H1 (cell line): Measurements from ENCODE around the gene ZFYVE1. TPM values are rescaled to one million over a fixed set of nuclear protein-coding genes. Genes with fewer than 3 reads are reported as not detected.

Experiments used
- MAFK ChIP-seq: IDR thresholded peaks from 2 replicates; pipeline ENCODE4 v1.6.1; 2012; ENCODE audit warnings: low read depth, mild to moderate bottlenecking, improper control_type of control experiment, low read length
- POLR2A ChIP-seq, 2 experiments: IDR thresholded peaks; 1 replicate in 1 of 2; 2 replicates in 1 of 2; pipeline ENCODE4 v1.6.1; 2011; ENCODE audit warnings: low read depth in 2 of 2, low read length in 2 of 2, mild to moderate bottlenecking in 2 of 2; ENCODE audit errors: control extremely low read depth in 1 of 2
- TBP ChIP-seq: IDR thresholded peaks from 2 replicates; pipeline ENCODE4 v1.6.1; 2011; ENCODE audit warnings: low read depth, low read length, improper control_type of control experiment
- TEAD4 ChIP-seq: IDR thresholded peaks from 2 replicates; pipeline ENCODE4 v1.6.1; 2012; ENCODE audit warnings: low read depth, low read length, inconsistent platforms, mixed read lengths
- YY1 ChIP-seq: IDR thresholded peaks from 2 replicates; pipeline ENCODE4 v1.6.1; 2011; ENCODE audit warnings: low read depth, mild to moderate bottlenecking, low read length
- polyA plus RNA-seq, 7 experiments: library from polyadenylated mRNA; depleted of rRNA in 3 of 7; stranded (reverse) in 5 of 7; unstranded in 2 of 7; fragments of >200 nt in 5 of 7; fragments of 200-250 nt in 2 of 7; gene quantifications; 1 replicate in 5 of 7; 2 replicates in 1 of 7; 4 replicates in 1 of 7; pipeline versions ENCODE4 v1.2.1 to v1.2.3, GENCODE V29; 2011 to 2013; ENCODE audit warnings: missing spikeins in 2 of 7, mixed read lengths in 2 of 7
- total RNA-seq: library from RNA; stranded (reverse); fragmentation: NEBNext Ultra II Directional; extraction: Animal tissue kit (Norgen Biotek cat#: 25700); gene quantifications from 2 replicates; pipeline ENCODE4 v1.2.1, GENCODE V29; 2021
- TF ChIP-seq, protein P1 (sequence below), 3 experiments: IDR thresholded peaks; 1 replicate in 2 of 3; 2 replicates in 1 of 3; pipeline versions ENCODE4 v1.5.1 to v1.6.1; 2011; ENCODE audit warnings: low read length in 3 of 3, mild to moderate bottlenecking in 3 of 3, inconsistent platforms in 2 of 3, low read depth in 1 of 3, moderate library complexity in 1 of 3; ENCODE audit not compliant: insufficient read depth in 1 of 3; ENCODE audit errors: control extremely low read depth in 1 of 3
- TF ChIP-seq, protein P2 (sequence below): IDR thresholded peaks from 2 replicates; pipeline ENCODE4 v1.6.1; 2012; ENCODE audit warnings: inconsistent platforms
- TF ChIP-seq, protein P3 (sequence below): IDR thresholded peaks from 2 replicates; pipeline ENCODE4 v1.6.1; 2012; ENCODE audit warnings: inconsistent platforms
- TF ChIP-seq, protein P4 (sequence below): fragments of 300-600 bp; sonication (generic); IDR thresholded peaks from 2 replicates; pipeline ENCODE4 v1.7.1; 2012; ENCODE audit warnings: low read length, moderate library complexity, mild to moderate bottlenecking, inconsistent platforms; ENCODE audit not compliant: insufficient replicate concordance

ZFYVE1 gene
- total and polyA plus RNA-seq, 2 of the 8 experiments (the other 6 are each of a cell fraction or from before 2014, with no cell fraction given): 9.8 to 12.5 TPM

DNA sequence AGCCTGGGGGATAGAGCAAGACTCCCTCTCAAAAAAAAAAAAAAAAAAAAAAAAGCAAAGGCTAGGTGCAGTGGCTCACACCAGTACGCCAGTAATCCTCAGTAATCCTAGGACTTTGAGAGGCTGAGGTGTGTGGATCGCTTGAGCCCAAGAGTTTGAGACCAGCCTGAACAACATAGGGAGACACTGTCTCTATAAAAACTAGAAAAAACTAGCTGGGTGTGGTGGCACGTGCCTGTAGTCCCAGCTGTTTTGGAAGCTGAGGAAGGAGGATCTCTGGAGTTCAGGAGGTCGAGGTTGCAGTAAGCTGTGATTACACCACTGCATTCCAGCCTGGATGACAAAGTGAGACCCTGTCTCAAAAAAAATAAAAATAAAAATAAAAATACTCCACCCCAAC, 22.5 kb upstream of the ZFYVE1 start (continued):
- TF ChIP-seq, protein P1, sequence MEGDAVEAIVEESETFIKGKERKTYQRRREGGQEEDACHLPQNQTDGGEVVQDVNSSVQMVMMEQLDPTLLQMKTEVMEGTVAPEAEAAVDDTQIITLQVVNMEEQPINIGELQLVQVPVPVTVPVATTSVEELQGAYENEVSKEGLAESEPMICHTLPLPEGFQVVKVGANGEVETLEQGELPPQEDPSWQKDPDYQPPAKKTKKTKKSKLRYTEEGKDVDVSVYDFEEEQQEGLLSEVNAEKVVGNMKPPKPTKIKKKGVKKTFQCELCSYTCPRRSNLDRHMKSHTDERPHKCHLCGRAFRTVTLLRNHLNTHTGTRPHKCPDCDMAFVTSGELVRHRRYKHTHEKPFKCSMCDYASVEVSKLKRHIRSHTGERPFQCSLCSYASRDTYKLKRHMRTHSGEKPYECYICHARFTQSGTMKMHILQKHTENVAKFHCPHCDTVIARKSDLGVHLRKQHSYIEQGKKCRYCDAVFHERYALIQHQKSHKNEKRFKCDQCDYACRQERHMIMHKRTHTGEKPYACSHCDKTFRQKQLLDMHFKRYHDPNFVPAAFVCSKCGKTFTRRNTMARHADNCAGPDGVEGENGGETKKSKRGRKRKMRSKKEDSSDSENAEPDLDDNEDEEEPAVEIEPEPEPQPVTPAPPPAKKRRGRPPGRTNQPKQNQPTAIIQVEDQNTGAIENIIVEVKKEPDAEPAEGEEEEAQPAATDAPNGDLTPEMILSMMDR (IDR thresholded peaks at IDR 0.05; ENCODE audit: control extremely low read depth in 1 of 3, insufficient read depth in 1 of 3, low read depth in 1 of 3, low read length in 3 of 3): no peak
- TF ChIP-seq, protein P2, sequence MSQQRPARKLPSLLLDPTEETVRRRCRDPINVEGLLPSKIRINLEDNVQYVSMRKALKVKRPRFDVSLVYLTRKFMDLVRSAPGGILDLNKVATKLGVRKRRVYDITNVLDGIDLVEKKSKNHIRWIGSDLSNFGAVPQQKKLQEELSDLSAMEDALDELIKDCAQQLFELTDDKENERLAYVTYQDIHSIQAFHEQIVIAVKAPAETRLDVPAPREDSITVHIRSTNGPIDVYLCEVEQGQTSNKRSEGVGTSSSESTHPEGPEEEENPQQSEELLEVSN: no peak
- TF ChIP-seq, protein P3, sequence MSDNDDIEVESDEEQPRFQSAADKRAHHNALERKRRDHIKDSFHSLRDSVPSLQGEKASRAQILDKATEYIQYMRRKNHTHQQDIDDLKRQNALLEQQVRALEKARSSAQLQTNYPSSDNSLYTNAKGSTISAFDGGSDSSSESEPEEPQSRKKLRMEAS: no peak
- TF ChIP-seq MAFK: no peak
- no peak for TF ChIP-seq TBP
- TF ChIP-seq TEAD4: no peak
- TF ChIP-seq, protein P4, sequence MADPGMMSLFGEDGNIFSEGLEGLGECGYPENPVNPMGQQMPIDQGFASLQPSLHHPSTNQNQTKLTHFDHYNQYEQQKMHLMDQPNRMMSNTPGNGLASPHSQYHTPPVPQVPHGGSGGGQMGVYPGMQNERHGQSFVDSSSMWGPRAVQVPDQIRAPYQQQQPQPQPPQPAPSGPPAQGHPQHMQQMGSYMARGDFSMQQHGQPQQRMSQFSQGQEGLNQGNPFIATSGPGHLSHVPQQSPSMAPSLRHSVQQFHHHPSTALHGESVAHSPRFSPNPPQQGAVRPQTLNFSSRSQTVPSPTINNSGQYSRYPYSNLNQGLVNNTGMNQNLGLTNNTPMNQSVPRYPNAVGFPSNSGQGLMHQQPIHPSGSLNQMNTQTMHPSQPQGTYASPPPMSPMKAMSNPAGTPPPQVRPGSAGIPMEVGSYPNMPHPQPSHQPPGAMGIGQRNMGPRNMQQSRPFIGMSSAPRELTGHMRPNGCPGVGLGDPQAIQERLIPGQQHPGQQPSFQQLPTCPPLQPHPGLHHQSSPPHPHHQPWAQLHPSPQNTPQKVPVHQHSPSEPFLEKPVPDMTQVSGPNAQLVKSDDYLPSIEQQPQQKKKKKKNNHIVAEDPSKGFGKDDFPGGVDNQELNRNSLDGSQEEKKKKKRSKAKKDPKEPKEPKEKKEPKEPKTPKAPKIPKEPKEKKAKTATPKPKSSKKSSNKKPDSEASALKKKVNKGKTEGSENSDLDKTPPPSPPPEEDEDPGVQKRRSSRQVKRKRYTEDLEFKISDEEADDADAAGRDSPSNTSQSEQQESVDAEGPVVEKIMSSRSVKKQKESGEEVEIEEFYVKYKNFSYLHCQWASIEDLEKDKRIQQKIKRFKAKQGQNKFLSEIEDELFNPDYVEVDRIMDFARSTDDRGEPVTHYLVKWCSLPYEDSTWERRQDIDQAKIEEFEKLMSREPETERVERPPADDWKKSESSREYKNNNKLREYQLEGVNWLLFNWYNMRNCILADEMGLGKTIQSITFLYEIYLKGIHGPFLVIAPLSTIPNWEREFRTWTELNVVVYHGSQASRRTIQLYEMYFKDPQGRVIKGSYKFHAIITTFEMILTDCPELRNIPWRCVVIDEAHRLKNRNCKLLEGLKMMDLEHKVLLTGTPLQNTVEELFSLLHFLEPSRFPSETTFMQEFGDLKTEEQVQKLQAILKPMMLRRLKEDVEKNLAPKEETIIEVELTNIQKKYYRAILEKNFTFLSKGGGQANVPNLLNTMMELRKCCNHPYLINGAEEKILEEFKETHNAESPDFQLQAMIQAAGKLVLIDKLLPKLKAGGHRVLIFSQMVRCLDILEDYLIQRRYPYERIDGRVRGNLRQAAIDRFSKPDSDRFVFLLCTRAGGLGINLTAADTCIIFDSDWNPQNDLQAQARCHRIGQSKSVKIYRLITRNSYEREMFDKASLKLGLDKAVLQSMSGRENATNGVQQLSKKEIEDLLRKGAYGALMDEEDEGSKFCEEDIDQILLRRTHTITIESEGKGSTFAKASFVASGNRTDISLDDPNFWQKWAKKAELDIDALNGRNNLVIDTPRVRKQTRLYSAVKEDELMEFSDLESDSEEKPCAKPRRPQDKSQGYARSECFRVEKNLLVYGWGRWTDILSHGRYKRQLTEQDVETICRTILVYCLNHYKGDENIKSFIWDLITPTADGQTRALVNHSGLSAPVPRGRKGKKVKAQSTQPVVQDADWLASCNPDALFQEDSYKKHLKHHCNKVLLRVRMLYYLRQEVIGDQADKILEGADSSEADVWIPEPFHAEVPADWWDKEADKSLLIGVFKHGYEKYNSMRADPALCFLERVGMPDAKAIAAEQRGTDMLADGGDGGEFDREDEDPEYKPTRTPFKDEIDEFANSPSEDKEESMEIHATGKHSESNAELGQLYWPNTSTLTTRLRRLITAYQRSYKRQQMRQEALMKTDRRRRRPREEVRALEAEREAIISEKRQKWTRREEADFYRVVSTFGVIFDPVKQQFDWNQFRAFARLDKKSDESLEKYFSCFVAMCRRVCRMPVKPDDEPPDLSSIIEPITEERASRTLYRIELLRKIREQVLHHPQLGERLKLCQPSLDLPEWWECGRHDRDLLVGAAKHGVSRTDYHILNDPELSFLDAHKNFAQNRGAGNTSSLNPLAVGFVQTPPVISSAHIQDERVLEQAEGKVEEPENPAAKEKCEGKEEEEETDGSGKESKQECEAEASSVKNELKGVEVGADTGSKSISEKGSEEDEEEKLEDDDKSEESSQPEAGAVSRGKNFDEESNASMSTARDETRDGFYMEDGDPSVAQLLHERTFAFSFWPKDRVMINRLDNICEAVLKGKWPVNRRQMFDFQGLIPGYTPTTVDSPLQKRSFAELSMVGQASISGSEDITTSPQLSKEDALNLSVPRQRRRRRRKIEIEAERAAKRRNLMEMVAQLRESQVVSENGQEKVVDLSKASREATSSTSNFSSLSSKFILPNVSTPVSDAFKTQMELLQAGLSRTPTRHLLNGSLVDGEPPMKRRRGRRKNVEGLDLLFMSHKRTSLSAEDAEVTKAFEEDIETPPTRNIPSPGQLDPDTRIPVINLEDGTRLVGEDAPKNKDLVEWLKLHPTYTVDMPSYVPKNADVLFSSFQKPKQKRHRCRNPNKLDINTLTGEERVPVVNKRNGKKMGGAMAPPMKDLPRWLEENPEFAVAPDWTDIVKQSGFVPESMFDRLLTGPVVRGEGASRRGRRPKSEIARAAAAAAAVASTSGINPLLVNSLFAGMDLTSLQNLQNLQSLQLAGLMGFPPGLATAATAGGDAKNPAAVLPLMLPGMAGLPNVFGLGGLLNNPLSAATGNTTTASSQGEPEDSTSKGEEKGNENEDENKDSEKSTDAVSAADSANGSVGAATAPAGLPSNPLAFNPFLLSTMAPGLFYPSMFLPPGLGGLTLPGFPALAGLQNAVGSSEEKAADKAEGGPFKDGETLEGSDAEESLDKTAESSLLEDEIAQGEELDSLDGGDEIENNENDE: no peak
- TF ChIP-seq POLR2A (IDR thresholded peaks at IDR 0.05; ENCODE audit: control extremely low read depth in 1 of 2, low read depth in 2 of 2, low read length in 2 of 2): no peak
- no peak for TF ChIP-seq YY1
